Calu3 (cell line): ENCODE measurements around the gene ALG2. TPM values are rescaled to one million over a fixed set of nuclear protein-coding genes. Genes with fewer than 3 reads are reported as not detected.
"Not testable (repeated sequence)": the region's sequence is repeated elsewhere in the genome, so short reads cannot be mapped to it uniquely, and the experiment has no call there.

Source experiments
- BruUV-seq: library from RNA; stranded (reverse); fragments of 400-500 nt; replicated peaks from 2 replicates; lab custom pipeline; 2021; lab: Mats Ljungman, UMichigan
- CTCF ChIA-PET: fragments of 300-600 bp; sonication (Branson Sonifier 250); formaldehyde crosslinking; loops from one replicate; lab custom pipeline; 2022; ENCODE audit warnings: antibody characterized with exemption; lab: Charles Lee
- DNase-seq: peaks from one replicate; pipeline ENCODE4 v3.0.0; 2022
- H3K27ac Mint-ChIP-seq: one replicate; pipeline ENCODE4 v1.8.0; 2022; ENCODE audit warnings: mixed read lengths; ENCODE audit not compliant: unreplicated experiment
- H3K27me3 Mint-ChIP-seq: one replicate; pipeline ENCODE4 v1.8.0; 2022; ENCODE audit warnings: mixed read lengths; ENCODE audit not compliant: unreplicated experiment
- H3K36me3 Mint-ChIP-seq: one replicate; pipeline ENCODE4 v1.8.0; 2022; ENCODE audit warnings: mild to moderate bottlenecking, moderate library complexity, mixed read lengths; ENCODE audit not compliant: insufficient read depth, unreplicated experiment
- H3K4me1 Mint-ChIP-seq: one replicate; pipeline ENCODE4 v1.8.0; 2022; ENCODE audit warnings: mild to moderate bottlenecking, low read depth, mixed read lengths; ENCODE audit not compliant: unreplicated experiment
- H3K4me3 Mint-ChIP-seq: one replicate; pipeline ENCODE4 v1.8.0; 2022; ENCODE audit warnings: mild to moderate bottlenecking, low read depth, moderate library complexity, mixed read lengths; ENCODE audit not compliant: unreplicated experiment
- H3K9me3 Mint-ChIP-seq: one replicate; pipeline ENCODE4 v1.8.0; 2022; ENCODE audit warnings: low read depth, mixed read lengths; ENCODE audit not compliant: unreplicated experiment
- CTCF ChIP-seq: fragments of 200-600 bp; IDR thresholded peaks from one replicate; pipeline ENCODE4 v1.8.0; 2022; ENCODE audit warnings: antibody characterized with exemption; ENCODE audit not compliant: unreplicated experiment
- intact Hi-C: fragments of 100-400 bp; cut with micrococcal nuclease; formaldehyde crosslinking; loops from one replicate; pipeline ENCODE4 v1.10.0; 2022; ENCODE audit not compliant: unreplicated experiment
- total RNA-seq: library from RNA; stranded (reverse); gene quantifications from 2 replicates; pipeline ENCODE4 v1.2.3, GENCODE V29; 2022

ALG2 gene
- total RNA-seq, 1 experiment from 2014 or later, result 27.1 TPM

- H3K4me3 Mint-ChIP-seq, result no peak overlapping the region
- H3K27ac Mint-ChIP-seq, result no peak overlapping the region
- TF ChIP-seq CTCF, result no peak
- H3K36me3 Mint-ChIP-seq, result no peaks in the 10 kb centered on the region
- H3K27me3 Mint-ChIP-seq, result peaks cover 56% of the 10 kb centered on the region
- CTCF ChIA-PET, result no interaction called here
- no peaks in the 10 kb centered on the region for H3K4me1 Mint-ChIP-seq
- no TSS peak for BruUV-seq
- no peak for DNase-seq
- no peaks in the 10 kb centered on the region for H3K9me3 Mint-ChIP-seq
- intact Hi-C loops, result no loop called here
Measured at GRCh38 chr9:99199938-99200539, 21.7 kb downstream of the ALG2 start.

- CTCF ChIA-PET, result no interaction called here
- no peak overlapping the region for H3K4me3 Mint-ChIP-seq
- H3K4me1 Mint-ChIP-seq, result no peaks in the 10 kb centered on the region
- no peak for TF ChIP-seq CTCF
- no peak for DNase-seq
- no peaks in the 10 kb centered on the region for H3K9me3 Mint-ChIP-seq
- H3K27ac Mint-ChIP-seq, result no peak overlapping the region
- no TSS peak for BruUV-seq
- H3K36me3 Mint-ChIP-seq, result no peaks in the 10 kb centered on the region
- peaks cover 71% of the 10 kb centered on the region for H3K27me3 Mint-ChIP-seq
- intact Hi-C loops, result no loop called here
Measured at GRCh38 chr9:99197987-99198386, 23.8 kb downstream of the ALG2 start.

DNA sequence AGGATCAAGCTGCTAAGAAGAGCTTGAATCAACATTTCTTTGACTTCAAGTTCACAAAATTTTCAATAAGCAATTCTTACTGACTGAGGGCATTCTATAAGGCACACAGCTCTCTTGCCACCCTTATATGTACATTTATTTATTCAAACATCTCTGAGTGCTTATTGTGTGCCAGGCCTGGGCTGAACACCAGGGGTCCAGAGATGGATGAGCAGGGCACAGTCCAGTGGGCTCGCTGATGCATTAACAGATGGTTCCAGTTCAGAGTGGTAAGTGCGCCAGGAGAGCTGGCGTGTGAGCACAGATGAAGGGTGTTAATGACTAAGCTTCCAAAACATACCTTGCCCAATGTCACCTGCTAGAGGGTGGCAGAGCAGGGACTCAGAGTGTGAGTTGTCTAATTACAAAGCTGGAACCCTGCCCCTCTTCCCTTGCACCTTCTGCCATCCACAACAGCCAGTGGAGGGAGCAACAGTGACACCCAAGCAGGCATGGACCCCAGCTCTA, 24.6 kb downstream of the ALG2 start:
- no peaks in the 10 kb centered on the region for H3K4me1 Mint-ChIP-seq
- no peak overlapping the region for H3K27ac Mint-ChIP-seq
- no peak overlapping the region for H3K4me3 Mint-ChIP-seq
- CTCF ChIA-PET, result no interaction called here
- H3K36me3 Mint-ChIP-seq, result no peaks in the 10 kb centered on the region
- BruUV-seq, result no TSS peak
- H3K27me3 Mint-ChIP-seq, result peaks cover 79% of the 10 kb centered on the region
- H3K9me3 Mint-ChIP-seq, result no peaks in the 10 kb centered on the region
- DNase-seq, result no peak
- TF ChIP-seq CTCF, result no peak
- intact Hi-C loops, result no loop called here

DNA sequence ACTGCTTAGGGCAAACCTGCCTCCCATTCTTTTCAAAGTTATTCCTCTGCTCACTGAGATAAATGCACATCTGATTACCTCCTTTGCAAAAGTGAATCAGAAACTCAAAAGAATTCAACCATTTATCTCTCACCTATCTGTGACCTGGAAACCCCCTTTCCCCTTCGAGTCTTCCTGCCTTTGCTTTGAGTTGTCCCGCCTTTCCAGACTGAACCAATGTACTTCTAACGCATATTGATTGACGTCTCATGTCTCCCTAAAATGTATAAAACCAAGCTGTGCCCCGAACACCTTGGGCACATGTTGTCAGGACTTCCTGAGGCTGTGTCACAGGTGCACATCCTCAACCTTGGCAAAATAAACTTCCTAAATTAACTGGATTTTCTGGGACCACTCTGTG, 25.3 kb downstream of the ALG2 start:
- H3K4me3 Mint-ChIP-seq, DNase-seq, H3K4me1 Mint-ChIP-seq, BruUV-seq, intact Hi-C loops, H3K27ac Mint-ChIP-seq, H3K9me3 Mint-ChIP-seq, CTCF ChIA-PET, H3K36me3 Mint-ChIP-seq: not testable (repeated sequence)
- H3K27me3 Mint-ChIP-seq, result peaks cover 86% of the 10 kb centered on the region

DNA sequence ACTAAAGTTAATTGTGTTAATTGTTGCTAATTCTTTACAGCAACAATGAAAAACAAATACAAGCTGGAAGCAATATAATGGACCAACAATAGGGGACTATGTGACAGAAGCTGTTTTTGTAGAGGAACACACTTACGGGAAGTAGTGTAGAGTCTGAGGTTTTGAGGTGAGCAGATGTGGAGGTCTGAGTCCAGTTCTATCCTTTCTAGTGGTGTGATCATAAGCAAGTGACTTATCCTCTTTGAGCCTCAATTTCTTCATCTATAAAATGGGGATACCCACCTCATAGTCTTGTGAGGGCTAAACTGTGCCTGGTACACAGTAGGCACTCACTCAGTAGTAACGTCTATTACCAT, 28.3 kb downstream of the ALG2 start:
- no peaks in the 10 kb centered on the region for H3K36me3 Mint-ChIP-seq
- H3K27ac Mint-ChIP-seq, result no peak overlapping the region
- H3K4me1 Mint-ChIP-seq, result no peaks in the 10 kb centered on the region
- no peak for TF ChIP-seq CTCF
- intact Hi-C loops, result no loop called here
- no TSS peak for BruUV-seq
- no peaks in the 10 kb centered on the region for H3K9me3 Mint-ChIP-seq
- CTCF ChIA-PET, result no interaction called here
- no peak for DNase-seq
- peaks cover 94% of the 10 kb centered on the region for H3K27me3 Mint-ChIP-seq
- no peak overlapping the region for H3K4me3 Mint-ChIP-seq
